GM12872 (cell line): ENCODE measurements around the gene TEX51.

Source experiments
- TF ChIP-seq, protein P1 (sequence below): IDR thresholded peaks from 3 replicates; pipeline ENCODE4 v1.5.1; 2011; ENCODE audit warnings: low read depth, mild to moderate bottlenecking, low read length, moderate library complexity; ENCODE audit not compliant: insufficient read depth

TEX51 gene

DNA sequence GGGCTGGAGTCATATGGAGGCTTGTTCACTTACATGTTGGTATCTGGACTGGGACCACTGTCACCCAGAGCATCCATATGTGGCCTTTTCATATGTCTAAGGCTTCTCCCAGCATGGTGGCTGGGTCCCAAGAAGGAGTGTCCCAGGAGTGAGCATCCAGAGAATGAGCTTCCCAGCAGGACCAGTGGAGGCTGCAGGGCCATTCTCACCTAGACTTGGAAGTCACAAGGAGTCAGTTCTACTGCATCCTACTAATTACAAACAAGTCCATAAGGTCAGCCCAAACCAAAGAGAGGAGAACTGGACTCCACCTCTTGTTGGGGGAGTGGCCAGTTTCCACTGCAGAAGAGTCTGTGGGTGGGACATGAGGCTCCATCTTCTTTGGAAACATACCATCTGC lies 5.1 kb upstream of the TEX51 start:
- TF ChIP-seq, protein P1, sequence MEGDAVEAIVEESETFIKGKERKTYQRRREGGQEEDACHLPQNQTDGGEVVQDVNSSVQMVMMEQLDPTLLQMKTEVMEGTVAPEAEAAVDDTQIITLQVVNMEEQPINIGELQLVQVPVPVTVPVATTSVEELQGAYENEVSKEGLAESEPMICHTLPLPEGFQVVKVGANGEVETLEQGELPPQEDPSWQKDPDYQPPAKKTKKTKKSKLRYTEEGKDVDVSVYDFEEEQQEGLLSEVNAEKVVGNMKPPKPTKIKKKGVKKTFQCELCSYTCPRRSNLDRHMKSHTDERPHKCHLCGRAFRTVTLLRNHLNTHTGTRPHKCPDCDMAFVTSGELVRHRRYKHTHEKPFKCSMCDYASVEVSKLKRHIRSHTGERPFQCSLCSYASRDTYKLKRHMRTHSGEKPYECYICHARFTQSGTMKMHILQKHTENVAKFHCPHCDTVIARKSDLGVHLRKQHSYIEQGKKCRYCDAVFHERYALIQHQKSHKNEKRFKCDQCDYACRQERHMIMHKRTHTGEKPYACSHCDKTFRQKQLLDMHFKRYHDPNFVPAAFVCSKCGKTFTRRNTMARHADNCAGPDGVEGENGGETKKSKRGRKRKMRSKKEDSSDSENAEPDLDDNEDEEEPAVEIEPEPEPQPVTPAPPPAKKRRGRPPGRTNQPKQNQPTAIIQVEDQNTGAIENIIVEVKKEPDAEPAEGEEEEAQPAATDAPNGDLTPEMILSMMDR, result no peak

GRCh38 chr2:126894082-126894481 lies 4.6 kb upstream of the TEX51 start:
- TF ChIP-seq, protein P1, result no peak

DNA sequence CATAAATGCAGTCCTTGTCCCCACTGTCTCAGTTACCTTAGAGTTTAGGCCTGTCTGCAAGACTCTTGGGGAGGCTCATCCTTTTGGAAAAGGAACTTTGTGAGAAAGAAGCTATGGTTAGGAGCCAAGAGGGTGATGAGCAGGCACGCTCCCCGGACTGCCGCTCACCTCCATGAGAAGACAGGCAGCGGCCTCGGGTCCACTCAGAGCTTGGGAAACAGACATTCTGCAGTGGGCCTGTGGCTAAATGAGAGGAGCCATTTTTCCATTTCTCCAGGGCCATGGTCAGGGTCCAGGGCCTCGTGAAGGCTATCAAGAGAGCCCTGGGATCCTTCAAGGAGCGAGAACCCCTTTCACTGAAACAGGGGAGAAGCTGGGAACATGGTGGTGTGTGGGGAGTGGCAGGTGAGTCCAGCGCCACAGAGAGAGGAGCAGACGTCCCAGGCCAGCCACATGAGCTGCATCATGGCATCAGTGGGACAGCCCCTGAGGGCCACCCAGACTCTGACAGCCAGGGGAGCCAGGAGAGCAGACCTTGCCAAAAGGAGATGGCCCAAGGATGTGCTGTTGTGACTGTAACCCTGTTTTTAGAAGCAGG lies 4.0 kb upstream of the TEX51 start:
- TF ChIP-seq, protein P1, result no peak

GRCh38 chr2:126895336-126895735 lies 3.4 kb upstream of the TEX51 start:
- TF ChIP-seq, protein P1, result no peak

DNA sequence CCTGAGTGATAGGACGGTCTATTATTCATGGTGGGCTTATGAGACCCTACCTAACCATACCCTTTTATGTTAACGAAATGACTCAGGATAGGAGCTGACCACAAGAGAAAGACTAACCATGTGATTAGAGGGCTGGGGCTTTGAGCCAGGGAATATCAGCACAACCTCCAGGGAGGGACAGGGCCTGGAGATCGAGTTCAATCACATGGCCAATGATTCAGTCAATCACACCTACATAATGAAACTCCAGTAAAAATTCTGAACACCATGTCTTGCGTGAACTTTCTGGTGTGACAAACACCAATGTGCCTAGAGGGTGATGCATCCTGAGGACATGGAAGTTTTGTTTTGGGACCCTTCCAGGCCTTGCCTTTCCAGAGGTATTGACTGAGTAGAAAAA lies 2.2 kb upstream of the TEX51 start:
- TF ChIP-seq, protein P1, result no peak

- TF ChIP-seq, protein P1, result no peak
Observed at GRCh38 chr2:126899616-126900185, 1.0 kb downstream of the TEX51 start.

- TF ChIP-seq, protein P1, result no peak
Observed at GRCh38 chr2:126900646-126901319, 2.1 kb downstream of the TEX51 start.
